ENCODE data around the gene HSPA8. TPM values are rescaled to one million over a fixed set of nuclear protein-coding genes. Genes with fewer than 3 reads are reported as not detected.

HSPA8 gene
- polyA plus RNA-seq, 1 donor from 2014 or later: 2,242 TPM

DNA sequence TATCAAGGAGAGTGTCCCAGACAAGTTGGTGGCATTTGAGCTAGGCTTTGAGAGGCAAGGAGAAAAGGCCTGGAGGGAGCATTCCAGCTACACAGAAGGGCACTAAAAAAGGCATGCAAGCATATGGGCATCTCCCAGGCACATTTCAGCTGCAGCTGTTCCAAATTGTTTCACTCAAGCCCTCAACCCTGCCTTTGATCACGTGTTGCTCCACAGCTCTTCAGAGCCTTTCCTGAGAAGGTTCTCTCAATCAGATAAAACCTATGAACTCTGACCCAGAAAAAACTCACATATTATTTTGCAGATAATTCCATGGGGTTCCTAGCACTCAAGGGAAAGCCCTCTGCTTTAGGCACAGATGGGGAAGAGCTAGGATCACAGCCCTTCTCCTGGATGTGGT, 24.4 kb upstream of the HSPA8 start:
- Histone ChIP-seq H3K79me2 (replicated peaks; ENCODE audit: insufficient read depth, low read length) (no peaks in the 10 kb centered on the region), H3F3A (ENCODE audit: insufficient read depth, low read length, poor library complexity, severe bottlenecking) (no peaks in the 10 kb centered on the region)

DNA sequence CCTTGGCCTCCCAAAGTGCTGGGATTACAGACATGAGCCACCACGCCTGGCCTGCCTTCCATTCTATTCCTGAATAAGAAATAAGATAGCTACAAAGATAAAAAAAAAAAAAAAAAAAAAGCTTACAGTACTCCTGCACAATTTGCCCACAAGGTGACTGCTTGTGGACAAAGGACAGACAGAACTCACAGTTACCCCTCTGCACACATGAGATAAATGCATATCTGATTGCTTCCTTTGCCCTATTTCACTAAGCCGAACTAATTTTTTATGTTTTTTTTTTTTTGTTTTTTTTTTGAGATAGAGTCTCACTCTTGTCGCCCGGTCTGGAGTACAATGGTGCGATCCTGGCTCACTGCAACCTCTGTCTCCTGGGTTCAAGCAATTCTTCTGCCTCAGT, 23.6 kb upstream of the HSPA8 start:
- H3K27me3 ChIP-seq (ENCODE audit: insufficient read depth, low read depth, low read length): no peaks in the 10 kb centered on the region
- H3F3A ChIP-seq (ENCODE audit: insufficient read depth, low read length, poor library complexity, severe bottlenecking): no peaks in the 10 kb centered on the region
- no peak overlapping the region for H3K4me3 ChIP-seq (ENCODE audit: low read length)
- H3K79me2 ChIP-seq (replicated peaks; ENCODE audit: insufficient read depth, low read length): no peaks in the 10 kb centered on the region
- no peak overlapping the region for H3K27ac ChIP-seq (ENCODE audit: low read length)
- no peaks in the 10 kb centered on the region for H3K36me3 ChIP-seq (ENCODE audit: insufficient read depth, low read length)
- no peaks in the 10 kb centered on the region for H3K9me2 ChIP-seq (ENCODE audit: insufficient read depth, low read length)
- H3K9ac ChIP-seq (ENCODE audit: low read length): no peak overlapping the region
- no peaks in the 10 kb centered on the region for H3K9me3 ChIP-seq (ENCODE audit: low read length)
- TF ChIP-seq, protein P1, sequence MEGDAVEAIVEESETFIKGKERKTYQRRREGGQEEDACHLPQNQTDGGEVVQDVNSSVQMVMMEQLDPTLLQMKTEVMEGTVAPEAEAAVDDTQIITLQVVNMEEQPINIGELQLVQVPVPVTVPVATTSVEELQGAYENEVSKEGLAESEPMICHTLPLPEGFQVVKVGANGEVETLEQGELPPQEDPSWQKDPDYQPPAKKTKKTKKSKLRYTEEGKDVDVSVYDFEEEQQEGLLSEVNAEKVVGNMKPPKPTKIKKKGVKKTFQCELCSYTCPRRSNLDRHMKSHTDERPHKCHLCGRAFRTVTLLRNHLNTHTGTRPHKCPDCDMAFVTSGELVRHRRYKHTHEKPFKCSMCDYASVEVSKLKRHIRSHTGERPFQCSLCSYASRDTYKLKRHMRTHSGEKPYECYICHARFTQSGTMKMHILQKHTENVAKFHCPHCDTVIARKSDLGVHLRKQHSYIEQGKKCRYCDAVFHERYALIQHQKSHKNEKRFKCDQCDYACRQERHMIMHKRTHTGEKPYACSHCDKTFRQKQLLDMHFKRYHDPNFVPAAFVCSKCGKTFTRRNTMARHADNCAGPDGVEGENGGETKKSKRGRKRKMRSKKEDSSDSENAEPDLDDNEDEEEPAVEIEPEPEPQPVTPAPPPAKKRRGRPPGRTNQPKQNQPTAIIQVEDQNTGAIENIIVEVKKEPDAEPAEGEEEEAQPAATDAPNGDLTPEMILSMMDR (IDR thresholded peaks at IDR 0.05; ENCODE audit: poor library complexity, severe bottlenecking): no peak
- TF ChIP-seq SMC3 (conservative IDR thresholded peaks at IDR 0.05; ENCODE audit: poor library complexity) (no peak), EP300 (conservative IDR thresholded peaks at IDR 0.05; ENCODE audit: poor library complexity, severe bottlenecking) (no peak), TAF1 (IDR thresholded peaks at IDR 0.05; ENCODE audit: low read depth) (no peak), EZH2 (IDR thresholded peaks at IDR 0.05; ENCODE audit: borderline replicate concordance, insufficient read depth, low read length, poor library complexity, severe bottlenecking) (no peak), POLR2AphosphoS5 (IDR thresholded peaks at IDR 0.05) (no peak), RAD21 (conservative IDR thresholded peaks at IDR 0.05) (no peak), MXI1 (conservative IDR thresholded peaks at IDR 0.05; ENCODE audit: poor library complexity, severe bottlenecking) (no peak)
- TF ChIP-seq, protein P2, sequence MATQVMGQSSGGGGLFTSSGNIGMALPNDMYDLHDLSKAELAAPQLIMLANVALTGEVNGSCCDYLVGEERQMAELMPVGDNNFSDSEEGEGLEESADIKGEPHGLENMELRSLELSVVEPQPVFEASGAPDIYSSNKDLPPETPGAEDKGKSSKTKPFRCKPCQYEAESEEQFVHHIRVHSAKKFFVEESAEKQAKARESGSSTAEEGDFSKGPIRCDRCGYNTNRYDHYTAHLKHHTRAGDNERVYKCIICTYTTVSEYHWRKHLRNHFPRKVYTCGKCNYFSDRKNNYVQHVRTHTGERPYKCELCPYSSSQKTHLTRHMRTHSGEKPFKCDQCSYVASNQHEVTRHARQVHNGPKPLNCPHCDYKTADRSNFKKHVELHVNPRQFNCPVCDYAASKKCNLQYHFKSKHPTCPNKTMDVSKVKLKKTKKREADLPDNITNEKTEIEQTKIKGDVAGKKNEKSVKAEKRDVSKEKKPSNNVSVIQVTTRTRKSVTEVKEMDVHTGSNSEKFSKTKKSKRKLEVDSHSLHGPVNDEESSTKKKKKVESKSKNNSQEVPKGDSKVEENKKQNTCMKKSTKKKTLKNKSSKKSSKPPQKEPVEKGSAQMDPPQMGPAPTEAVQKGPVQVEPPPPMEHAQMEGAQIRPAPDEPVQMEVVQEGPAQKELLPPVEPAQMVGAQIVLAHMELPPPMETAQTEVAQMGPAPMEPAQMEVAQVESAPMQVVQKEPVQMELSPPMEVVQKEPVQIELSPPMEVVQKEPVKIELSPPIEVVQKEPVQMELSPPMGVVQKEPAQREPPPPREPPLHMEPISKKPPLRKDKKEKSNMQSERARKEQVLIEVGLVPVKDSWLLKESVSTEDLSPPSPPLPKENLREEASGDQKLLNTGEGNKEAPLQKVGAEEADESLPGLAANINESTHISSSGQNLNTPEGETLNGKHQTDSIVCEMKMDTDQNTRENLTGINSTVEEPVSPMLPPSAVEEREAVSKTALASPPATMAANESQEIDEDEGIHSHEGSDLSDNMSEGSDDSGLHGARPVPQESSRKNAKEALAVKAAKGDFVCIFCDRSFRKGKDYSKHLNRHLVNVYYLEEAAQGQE (IDR thresholded peaks at IDR 0.05; ENCODE audit: borderline replicate concordance): no peak
- H4K20me1 ChIP-seq (ENCODE audit: insufficient read depth): no peaks in the 10 kb centered on the region
- H2AFZ ChIP-seq (ENCODE audit: low read depth, low read length): no peak overlapping the region
- no peak overlapping the region for H3K4me2 ChIP-seq (ENCODE audit: low read length)

More for the DNA sequence above, 24.4 kb upstream of the HSPA8 start:
- Histone ChIP-seq H3K9ac (ENCODE audit: low read length) (no peak overlapping the region), H3K9me2 (ENCODE audit: insufficient read depth, low read length) (no peaks in the 10 kb centered on the region), H3K9me3 (ENCODE audit: low read length) (no peaks in the 10 kb centered on the region), H3K4me3 (ENCODE audit: low read length) (no peak overlapping the region), H3K4me2 (ENCODE audit: low read length) (no peak overlapping the region), H4K20me1 (ENCODE audit: insufficient read depth) (no peaks in the 10 kb centered on the region), H3K27me3 (ENCODE audit: insufficient read depth, low read depth, low read length) (no peaks in the 10 kb centered on the region), H3K27ac (ENCODE audit: low read length) (no peak overlapping the region), H2AFZ (ENCODE audit: low read depth, low read length) (no peak overlapping the region), H3K36me3 (ENCODE audit: insufficient read depth, low read length) (no peaks in the 10 kb centered on the region)
- TF ChIP-seq RAD21 (conservative IDR thresholded peaks at IDR 0.05) (no peak), POLR2AphosphoS5 (IDR thresholded peaks at IDR 0.05) (no peak), TAF1 (IDR thresholded peaks at IDR 0.05; ENCODE audit: low read depth) (no peak), SMC3 (conservative IDR thresholded peaks at IDR 0.05; ENCODE audit: poor library complexity) (no peak), EP300 (conservative IDR thresholded peaks at IDR 0.05; ENCODE audit: poor library complexity, severe bottlenecking) (no peak), EZH2 (IDR thresholded peaks at IDR 0.05; ENCODE audit: borderline replicate concordance, insufficient read depth, low read length, poor library complexity, severe bottlenecking) (no peak), MXI1 (conservative IDR thresholded peaks at IDR 0.05; ENCODE audit: poor library complexity, severe bottlenecking) (no peak)
- TF ChIP-seq, protein P1 (IDR thresholded peaks at IDR 0.05; ENCODE audit: poor library complexity, severe bottlenecking): no peak
- TF ChIP-seq, protein P2 (IDR thresholded peaks at IDR 0.05; ENCODE audit: borderline replicate concordance): no peak

Data from neural cell (in vitro differentiated cells).